ENCODE measurements around the gene RGS11. TPM values are rescaled to one million over a fixed set of nuclear protein-coding genes. Genes with fewer than 3 reads are reported as not detected.

Gene RGS11
- total and polyA plus RNA-seq, 11 donors = 1.1 to 19.5 (median 11.8) TPM

GRCh38 chr16:287981-288920 is 12.5 kb upstream of the RGS11 start:
- Histone ChIP-seq H3K36me3 (peaks cover 0 to 64% (median 43%) of the 10 kb centered on the region in 9 donors), H3K4me1 (no peaks in the 10 kb centered on the region), H3K27me3 (no peaks in the 10 kb centered on the region), H3K9me3 (no peaks in the 10 kb centered on the region), H3K4me3 (no peak overlapping the region), H3K27ac (no peak overlapping the region)
- DNase-seq = no peak
- TF ChIP-seq POLR2A (IDR thresholded peaks at IDR 0.05) = no peak
- 93 to 94% (median 94%) methylated on average over 24 to 33 of the region's 33 CpGs for WGBS, 4 donors
- no peak for ATAC-seq
- intact Hi-C loops (cut with DNase I) = loop anchor here in 1 of 10 donors (5.0 kb wide), 1 partner anchor 59 kb away; no protein-coding TSS in a partner anchor

GRCh38 chr16:287298-287811 is 11.6 kb upstream of the RGS11 start:
- ATAC-seq (no peak), DNase-seq (no peak)
- Histone ChIP-seq H3K27me3 (no peaks in the 10 kb centered on the region), H3K36me3 (peaks cover 0 to 55% (median 37%) of the 10 kb centered on the region in 9 donors), H3K9me3 (no peaks in the 10 kb centered on the region), H3K4me1 (no peaks in the 10 kb centered on the region), H3K4me3 (no peak overlapping the region), H3K27ac (no peak overlapping the region)
- no peak for TF ChIP-seq POLR2A (IDR thresholded peaks at IDR 0.05)
- TF ChIP-seq, protein P1, sequence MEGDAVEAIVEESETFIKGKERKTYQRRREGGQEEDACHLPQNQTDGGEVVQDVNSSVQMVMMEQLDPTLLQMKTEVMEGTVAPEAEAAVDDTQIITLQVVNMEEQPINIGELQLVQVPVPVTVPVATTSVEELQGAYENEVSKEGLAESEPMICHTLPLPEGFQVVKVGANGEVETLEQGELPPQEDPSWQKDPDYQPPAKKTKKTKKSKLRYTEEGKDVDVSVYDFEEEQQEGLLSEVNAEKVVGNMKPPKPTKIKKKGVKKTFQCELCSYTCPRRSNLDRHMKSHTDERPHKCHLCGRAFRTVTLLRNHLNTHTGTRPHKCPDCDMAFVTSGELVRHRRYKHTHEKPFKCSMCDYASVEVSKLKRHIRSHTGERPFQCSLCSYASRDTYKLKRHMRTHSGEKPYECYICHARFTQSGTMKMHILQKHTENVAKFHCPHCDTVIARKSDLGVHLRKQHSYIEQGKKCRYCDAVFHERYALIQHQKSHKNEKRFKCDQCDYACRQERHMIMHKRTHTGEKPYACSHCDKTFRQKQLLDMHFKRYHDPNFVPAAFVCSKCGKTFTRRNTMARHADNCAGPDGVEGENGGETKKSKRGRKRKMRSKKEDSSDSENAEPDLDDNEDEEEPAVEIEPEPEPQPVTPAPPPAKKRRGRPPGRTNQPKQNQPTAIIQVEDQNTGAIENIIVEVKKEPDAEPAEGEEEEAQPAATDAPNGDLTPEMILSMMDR (IDR thresholded peaks at IDR 0.05) = no peak
- intact Hi-C loops (cut with DNase I) = loop anchor here in 1 of 10 donors (5.0 kb wide), 1 partner anchor 60 kb away; no protein-coding TSS in a partner anchor
- WGBS, 4 donors = 86 to 94% (median 88%) methylated on average over 15 to 16 of the region's 16 CpGs

- Histone ChIP-seq H3K36me3 (peaks cover 0 to 49% (median 35%) of the 10 kb centered on the region in 9 donors), H3K4me1 (peaks cover 0 to under 1% (median 0%) of the 10 kb centered on the region in 12 donors), H3K27ac (no peak overlapping the region), H3K27me3 (peaks cover 0 to 4% (median 0%) of the 10 kb centered on the region in 9 donors), H3K9me3 (no peaks in the 10 kb centered on the region), H3K4me3 (no peak overlapping the region)
- TF ChIP-seq, protein P1 (IDR thresholded peaks at IDR 0.05) = no peak
- TF ChIP-seq POLR2A (IDR thresholded peaks at IDR 0.05) = no peak
- DNase-seq (no peak), ATAC-seq (no peak)
- intact Hi-C loops (cut with DNase I) = loop anchor here in 1 of 10 donors (5.0 kb wide), 1 partner anchor 61 kb away; no protein-coding TSS in a partner anchor
- WGBS, 4 donors = 89 to 93% (median 92%) methylated on average over 16 to 22 of the region's 22 CpGs
Observed at GRCh38 chr16:286491-287297, 10.9 kb upstream of the RGS11 start.

Measured in heart left ventricle (tissue), 16 donors.